H9 (cell line): ENCODE measurements around the gene PSMD5. TPM values are rescaled to one million over a fixed set of nuclear protein-coding genes. Genes with fewer than 3 reads are reported as not detected.
A peak's percentile ranks its signal among the peaks of the same experiment; 100 is the strongest.

Experiments used
- DNase-seq: peaks from one replicate; pipeline ENCODE4 v3.0.0-alpha.2; 2017
- H2AFZ ChIP-seq: one replicate; pipeline ENCODE4 v1.6.1; 2013; ENCODE audit warnings: mild to moderate bottlenecking, low read length, control low read depth, moderate library complexity
- H2AK5ac ChIP-seq: 2 replicates; pipeline ENCODE4 v1.6.1; 2013; ENCODE audit warnings: low read length, control low read depth, mixed read lengths; ENCODE audit not compliant: insufficient read length
- H2BK120ac ChIP-seq: one replicate; pipeline ENCODE4 v1.6.1; 2013; ENCODE audit warnings: low read depth, mild to moderate bottlenecking, low read length, control low read depth, inconsistent platforms; ENCODE audit not compliant: poor library complexity, severe bottlenecking
- H2BK12ac ChIP-seq: 2 replicates; pipeline ENCODE4 v1.6.1; 2013; ENCODE audit warnings: low read length, control low read depth, mixed read lengths, low read depth; ENCODE audit not compliant: insufficient read length
- H2BK15ac ChIP-seq: 2 replicates; pipeline ENCODE4 v1.6.1; 2013; ENCODE audit warnings: low read depth, low read length, control low read depth
- H2BK20ac ChIP-seq: one replicate; pipeline ENCODE4 v1.6.1; 2013; ENCODE audit warnings: low read depth, mild to moderate bottlenecking, low read length, control low read depth, inconsistent platforms; ENCODE audit not compliant: poor library complexity, severe bottlenecking
- H2BK5ac ChIP-seq: 2 replicates; pipeline ENCODE4 v1.6.1; 2013; ENCODE audit warnings: low read length, control low read depth, mixed read lengths; ENCODE audit not compliant: insufficient read length
- H3K14ac ChIP-seq: 2 replicates; pipeline ENCODE4 v1.6.1; 2013; ENCODE audit warnings: low read length, control low read depth; ENCODE audit not compliant: insufficient read depth
- H3K18ac ChIP-seq: 2 replicates; pipeline ENCODE4 v1.6.1; 2013; ENCODE audit warnings: low read depth, mild to moderate bottlenecking, mixed read lengths, low read length, control low read depth; ENCODE audit not compliant: insufficient read length
- H3K23ac ChIP-seq: 2 replicates; pipeline ENCODE4 v1.6.1; 2013; ENCODE audit warnings: low read length, control low read depth, mixed read lengths, low read depth; ENCODE audit not compliant: insufficient read length
- H3K23me2 ChIP-seq: 2 replicates; pipeline ENCODE4 v1.6.1; 2013; ENCODE audit warnings: low read depth, mild to moderate bottlenecking, mixed read lengths, low read length, control low read depth; ENCODE audit not compliant: insufficient read length, poor library complexity, severe bottlenecking
- H3K27ac ChIP-seq: 2 replicates; pipeline ENCODE4 v1.5.1; 2013; ENCODE audit warnings: low read length, control low read depth, mixed read lengths, low read depth; ENCODE audit not compliant: insufficient read length
- H3K27me3 ChIP-seq: 2 replicates; pipeline ENCODE4 v1.6.1; 2013; ENCODE audit warnings: low read length, control low read depth, inconsistent platforms; ENCODE audit not compliant: insufficient read depth
- H3K4ac ChIP-seq: 2 replicates; pipeline ENCODE4 v1.6.1; 2013; ENCODE audit warnings: low read depth, mild to moderate bottlenecking, control low read depth, inconsistent platforms, low read length, moderate library complexity
- H3K4me1 ChIP-seq: 2 replicates; pipeline ENCODE4 v1.6.1; 2013; ENCODE audit warnings: low read length, control low read depth, inconsistent platforms; ENCODE audit not compliant: insufficient read depth
- H3K4me2 ChIP-seq: 2 replicates; pipeline ENCODE4 v1.6.1; 2013; ENCODE audit warnings: low read length, control low read depth, mixed read lengths; ENCODE audit not compliant: insufficient read length, insufficient read depth
- H3K56ac ChIP-seq: 2 replicates; pipeline ENCODE4 v1.6.1; 2013; ENCODE audit warnings: low read depth, mild to moderate bottlenecking, mixed read lengths, low read length, control low read depth; ENCODE audit not compliant: insufficient read length
- H3K79me1 ChIP-seq: 2 replicates; pipeline ENCODE4 v1.6.1; 2013; ENCODE audit warnings: low read depth, mild to moderate bottlenecking, moderate library complexity, low read length, control low read depth, inconsistent platforms; ENCODE audit not compliant: insufficient read depth, poor library complexity, severe bottlenecking
- H3K79me2 ChIP-seq: 2 replicates; pipeline ENCODE4 v1.6.1; 2013; ENCODE audit warnings: low read length, control low read depth, inconsistent platforms; ENCODE audit not compliant: insufficient read depth
- H3K9ac ChIP-seq: 2 replicates; pipeline ENCODE4 v1.6.1; 2013; ENCODE audit warnings: low read length, control low read depth, mixed read lengths; ENCODE audit not compliant: insufficient read length; ENCODE audit errors: extremely low read depth
- H3K9me3 ChIP-seq: one replicate; pipeline ENCODE4 v1.6.1; 2013; ENCODE audit warnings: low read depth, low read length, inconsistent platforms; ENCODE audit not compliant: control insufficient read depth
- H3T11ph ChIP-seq: one replicate; pipeline ENCODE4 v1.6.1; 2013; ENCODE audit warnings: mild to moderate bottlenecking, low read length, control low read depth, inconsistent platforms
- H4K20me1 ChIP-seq: one replicate; pipeline ENCODE4 v1.6.1; 2013; ENCODE audit not compliant: control insufficient read depth, insufficient read length, insufficient read depth
- H4K5ac ChIP-seq: 2 replicates; pipeline ENCODE4 v1.6.1; 2013; ENCODE audit warnings: low read depth, mild to moderate bottlenecking, mixed read lengths, low read length, control low read depth; ENCODE audit not compliant: insufficient read length
- H4K8ac ChIP-seq: replicated peaks from 2 replicates; pipeline ENCODE4 v1.6.1; 2013; ENCODE audit warnings: low read length, control low read depth, mixed read lengths, low read depth; ENCODE audit not compliant: insufficient read length
- H4K91ac ChIP-seq: 2 replicates; pipeline ENCODE4 v1.6.1; 2013; ENCODE audit warnings: low read depth, mild to moderate bottlenecking, moderate library complexity, mixed read lengths, low read length, control low read depth; ENCODE audit not compliant: insufficient read length
- H3K27ac Mint-ChIP-seq, 3 experiments: 2 replicates in 2 of 3; 3 replicates in 1 of 3; pipeline ENCODE4 v1.8.0; 2020 to 2021; ENCODE audit warnings: mixed read lengths in 3 of 3, mild to moderate bottlenecking in 1 of 3, moderate library complexity in 1 of 3
- H3K27me3 Mint-ChIP-seq: 2 replicates; pipeline ENCODE4 v1.8.0; 2021; ENCODE audit warnings: low read depth, mild to moderate bottlenecking, moderate library complexity, mixed read lengths
- H3K36me3 Mint-ChIP-seq, 3 experiments: 2 replicates in 2 of 3; 3 replicates in 1 of 3; pipeline ENCODE4 v1.8.0; 2020 to 2021; ENCODE audit warnings: low read depth in 3 of 3, mixed read lengths in 3 of 3; ENCODE audit not compliant: insufficient read depth in 1 of 3
- H3K4me1 Mint-ChIP-seq, 2 experiments: 2 replicates each; pipeline ENCODE4 v1.8.0; 2020; ENCODE audit warnings: mixed read lengths in 2 of 2
- H3K4me3 Mint-ChIP-seq, 2 experiments: 2 replicates in 1 of 2; 3 replicates in 1 of 2; pipeline ENCODE4 v1.8.0; 2020 to 2021; ENCODE audit warnings: mild to moderate bottlenecking in 2 of 2, mixed read lengths in 2 of 2, moderate library complexity in 1 of 2
- H3K9me3 Mint-ChIP-seq, 2 experiments: 2 replicates in 1 of 2; 3 replicates in 1 of 2; pipeline ENCODE4 v1.8.0; 2020; ENCODE audit warnings: mild to moderate bottlenecking in 2 of 2, mixed read lengths in 2 of 2, moderate library complexity in 1 of 2
- WGBS: extraction: QIAGEN DNeasy Blood & Tissue Kit; methylation state at CpG from one replicate; pipeline ENCODE4 v1.1.7; 2013; ENCODE audit warnings: missing lambda C conversion rate, low lambda C conversion rate, mixed read lengths; ENCODE audit not compliant: insufficient read length; ENCODE audit errors: extremely low coverage; 5-methylcytosine and 5-hydroxymethylcytosine counted together
- total RNA-seq: library from RNA; stranded (reverse); gene quantifications from 2 replicates; pipeline ENCODE4 v1.2.1, GENCODE V29; 2021
- TF ChIP-seq, protein P1 (sequence below): fragments of 200-600 bp; sonication (generic); conservative IDR thresholded peaks from 3 replicates; pipeline ENCODE4 v1.8.0; 2021; ENCODE audit warnings: antibody characterized with exemption, mild to moderate bottlenecking

Gene PSMD5
- total RNA-seq, 1 experiment from 2014 or later = 64.9 TPM

DNA sequence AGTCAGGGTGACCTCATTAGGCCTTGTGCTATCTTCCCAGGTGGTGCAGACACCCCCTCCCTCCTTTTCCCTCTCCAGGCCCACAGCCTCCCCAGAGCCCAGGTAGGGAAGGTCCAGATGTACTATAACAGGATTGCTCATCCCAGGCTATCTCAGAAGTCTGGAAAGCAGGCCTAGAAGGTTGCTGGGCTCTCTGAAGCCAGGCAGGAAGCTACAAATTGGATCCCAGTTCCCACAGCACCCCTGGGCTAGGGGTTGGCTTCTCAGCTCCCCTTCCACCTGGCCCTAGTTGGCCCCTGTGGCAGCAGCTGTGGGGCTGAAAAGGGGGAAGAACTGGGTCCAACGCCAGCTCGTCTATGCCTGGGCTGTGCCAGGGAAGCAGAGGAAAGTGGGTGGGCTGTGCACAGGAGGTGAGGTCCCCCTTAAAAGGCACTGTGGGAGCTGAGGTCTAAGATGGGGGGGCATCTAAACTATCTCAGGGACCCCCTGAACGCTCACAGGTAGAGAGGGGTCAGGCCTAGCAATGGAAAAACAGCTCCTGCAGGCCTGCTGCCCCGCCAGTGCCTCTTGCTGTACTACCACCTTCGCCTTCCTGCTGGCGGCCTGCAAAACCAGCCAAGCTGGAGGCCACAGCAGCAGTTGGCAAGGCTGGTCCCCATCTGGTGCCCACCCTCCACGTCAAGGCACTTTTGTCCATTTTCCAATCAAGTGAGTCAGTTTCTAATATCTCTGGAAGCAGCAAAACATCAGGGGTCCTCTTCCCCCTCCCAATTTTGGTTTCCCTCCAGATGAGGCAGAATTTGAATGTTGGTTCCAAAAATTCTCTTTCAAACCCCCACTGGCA is 13.3 kb upstream of the PSMD5 start:
- no CpG with 5 or more reads among the region's 7 CpGs for WGBS
- no peaks in the 10 kb centered on the region for H3K9me3 Mint-ChIP-seq
- no peaks in the 10 kb centered on the region for H3K79me2 ChIP-seq

More for the DNA sequence above, 13.3 kb upstream of the PSMD5 start:
- Mint-ChIP-seq H3K36me3 (peaks cover 0 to 38% (median 23%) of the 10 kb centered on the region in 3 experiments; a peak in 4 of 7 replicates), H3K27ac (peak overlapping the region in 1 of 3 experiments; percentile 53; a peak in 2 of 7 replicates), H3K4me1 (peaks cover 22 to 24% of the 10 kb centered on the region in 2 experiments), H3K27me3 (no peaks in the 10 kb centered on the region), H3K4me3 (no peak overlapping the region)
- H4K91ac ChIP-seq = no peak overlapping the region
- H2BK20ac ChIP-seq = no peak overlapping the region
- no peak overlapping the region for H3K27ac ChIP-seq
- no peak overlapping the region for H3K56ac ChIP-seq
- H3K79me1 ChIP-seq = no peaks in the 10 kb centered on the region
- H3K4ac ChIP-seq = no peak overlapping the region
- H3K23me2 ChIP-seq = no peaks in the 10 kb centered on the region
- H3K9ac ChIP-seq = no peak overlapping the region
- H3T11ph ChIP-seq = no peak overlapping the region
- H3K23ac ChIP-seq = no peak overlapping the region
- no peak overlapping the region for H2BK5ac ChIP-seq
- H2AK5ac ChIP-seq = no peak overlapping the region
- DNase-seq = no peak
- no peak overlapping the region for H2BK15ac ChIP-seq
- H3K4me1 ChIP-seq = peaks cover 7% of the 10 kb centered on the region; the same call in 1 of the 2 replicates
- H3K9me3 ChIP-seq = no peaks in the 10 kb centered on the region
- TF ChIP-seq, protein P1, sequence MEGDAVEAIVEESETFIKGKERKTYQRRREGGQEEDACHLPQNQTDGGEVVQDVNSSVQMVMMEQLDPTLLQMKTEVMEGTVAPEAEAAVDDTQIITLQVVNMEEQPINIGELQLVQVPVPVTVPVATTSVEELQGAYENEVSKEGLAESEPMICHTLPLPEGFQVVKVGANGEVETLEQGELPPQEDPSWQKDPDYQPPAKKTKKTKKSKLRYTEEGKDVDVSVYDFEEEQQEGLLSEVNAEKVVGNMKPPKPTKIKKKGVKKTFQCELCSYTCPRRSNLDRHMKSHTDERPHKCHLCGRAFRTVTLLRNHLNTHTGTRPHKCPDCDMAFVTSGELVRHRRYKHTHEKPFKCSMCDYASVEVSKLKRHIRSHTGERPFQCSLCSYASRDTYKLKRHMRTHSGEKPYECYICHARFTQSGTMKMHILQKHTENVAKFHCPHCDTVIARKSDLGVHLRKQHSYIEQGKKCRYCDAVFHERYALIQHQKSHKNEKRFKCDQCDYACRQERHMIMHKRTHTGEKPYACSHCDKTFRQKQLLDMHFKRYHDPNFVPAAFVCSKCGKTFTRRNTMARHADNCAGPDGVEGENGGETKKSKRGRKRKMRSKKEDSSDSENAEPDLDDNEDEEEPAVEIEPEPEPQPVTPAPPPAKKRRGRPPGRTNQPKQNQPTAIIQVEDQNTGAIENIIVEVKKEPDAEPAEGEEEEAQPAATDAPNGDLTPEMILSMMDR = no peak
- H2BK120ac ChIP-seq = no peak overlapping the region
- no peak overlapping the region for H2BK12ac ChIP-seq
- no peak overlapping the region for H4K8ac ChIP-seq
- no peaks in the 10 kb centered on the region for H4K20me1 ChIP-seq
- H3K27me3 ChIP-seq = no peaks in the 10 kb centered on the region
- H3K14ac ChIP-seq = no peak overlapping the region
- H3K18ac ChIP-seq = no peak overlapping the region
- no peak overlapping the region for H3K4me2 ChIP-seq
- H2AFZ ChIP-seq = no peak overlapping the region
- H4K5ac ChIP-seq = no peak overlapping the region
